Fibroblast of peridontal ligament (primary cell): ENCODE results near the gene PEDS1.
"Not testable (repeated sequence)": the region's sequence is repeated elsewhere in the genome, so short reads cannot be mapped to it uniquely, and the experiment has no call there.

ENCODE experiments used
- DNase-seq: peaks from one replicate; pipeline ENCODE4 v3.0.0-alpha.2; 2010; ENCODE audit errors: extremely low read depth

The PEDS1 gene

DNA sequence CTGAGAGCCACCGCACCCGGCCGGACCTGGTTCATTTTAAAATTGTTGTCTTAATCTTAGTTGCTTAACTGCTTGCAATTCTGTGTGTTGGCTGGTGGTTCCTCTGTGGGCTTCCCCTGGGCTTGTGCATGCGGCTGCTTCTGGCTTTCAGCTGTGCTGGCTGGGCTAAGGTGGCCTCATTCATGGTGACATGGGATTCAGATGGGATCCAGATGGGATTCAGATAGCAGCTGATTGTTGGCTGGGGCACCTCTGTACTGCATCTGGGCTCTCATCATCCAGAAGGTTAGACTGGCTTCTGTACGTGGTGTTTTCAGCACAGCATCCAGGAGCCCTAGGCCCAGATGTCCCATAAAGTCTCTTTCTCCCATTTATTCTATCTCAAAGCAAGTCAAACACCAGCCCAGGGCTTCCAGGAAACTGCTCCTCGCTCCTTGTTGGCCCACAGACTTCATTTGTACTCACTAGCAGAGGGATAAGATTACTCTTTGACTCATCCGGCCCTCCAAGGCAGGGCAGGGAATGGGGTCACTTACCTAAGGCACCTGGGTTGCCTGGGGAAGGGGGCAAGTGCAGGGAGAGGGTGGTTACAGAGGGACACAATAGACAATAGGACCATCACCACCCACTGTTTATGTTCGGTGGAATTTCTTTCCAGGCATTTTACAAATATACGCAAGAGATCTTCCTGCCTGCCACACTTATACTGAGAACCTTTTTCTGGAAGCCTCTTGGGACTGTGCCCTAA lies 10.2 kb upstream of the PEDS1 start:
- peak; percentile 55 for DNase-seq

DNA sequence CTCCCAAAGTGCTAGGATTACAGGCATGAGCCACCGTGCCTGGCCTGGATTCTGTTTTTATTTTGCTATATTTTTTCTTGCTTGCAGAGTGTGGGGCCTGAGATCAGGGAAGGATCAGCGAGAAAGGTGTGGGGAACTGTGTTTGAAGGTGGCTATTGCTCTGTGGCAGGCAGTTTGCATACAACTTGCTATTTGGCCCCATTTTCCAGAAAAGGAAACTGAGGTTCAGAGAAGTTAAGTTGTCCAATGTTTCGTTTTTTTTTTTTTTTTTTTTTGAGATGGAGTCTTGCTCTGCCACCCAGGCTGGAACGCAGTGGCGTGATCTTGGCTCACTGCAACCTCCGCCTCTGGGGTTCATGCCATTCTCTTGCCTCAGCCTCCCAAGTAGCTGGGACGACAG lies 8.0 kb upstream of the PEDS1 start:
- DNase-seq: not testable (repeated sequence)

DNA sequence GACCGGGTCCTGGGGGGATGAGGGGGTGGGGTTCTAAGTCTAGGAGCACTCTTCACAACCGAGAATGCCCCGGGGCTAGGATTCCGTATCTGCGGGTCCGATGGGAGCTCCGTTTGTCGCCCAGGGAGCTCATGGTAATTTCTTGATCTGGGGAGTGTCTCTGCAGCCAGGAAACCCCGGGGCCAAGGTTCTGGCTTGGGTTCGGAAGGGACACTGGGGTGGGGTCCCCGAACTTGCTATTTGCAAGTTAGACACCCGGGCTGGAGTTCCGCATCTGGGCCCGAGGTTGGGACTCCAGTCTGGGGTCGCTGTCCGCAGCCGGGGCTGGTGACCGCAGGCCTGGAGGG lies 397 bp downstream of the PEDS1 start:
- no peak for DNase-seq

DNA sequence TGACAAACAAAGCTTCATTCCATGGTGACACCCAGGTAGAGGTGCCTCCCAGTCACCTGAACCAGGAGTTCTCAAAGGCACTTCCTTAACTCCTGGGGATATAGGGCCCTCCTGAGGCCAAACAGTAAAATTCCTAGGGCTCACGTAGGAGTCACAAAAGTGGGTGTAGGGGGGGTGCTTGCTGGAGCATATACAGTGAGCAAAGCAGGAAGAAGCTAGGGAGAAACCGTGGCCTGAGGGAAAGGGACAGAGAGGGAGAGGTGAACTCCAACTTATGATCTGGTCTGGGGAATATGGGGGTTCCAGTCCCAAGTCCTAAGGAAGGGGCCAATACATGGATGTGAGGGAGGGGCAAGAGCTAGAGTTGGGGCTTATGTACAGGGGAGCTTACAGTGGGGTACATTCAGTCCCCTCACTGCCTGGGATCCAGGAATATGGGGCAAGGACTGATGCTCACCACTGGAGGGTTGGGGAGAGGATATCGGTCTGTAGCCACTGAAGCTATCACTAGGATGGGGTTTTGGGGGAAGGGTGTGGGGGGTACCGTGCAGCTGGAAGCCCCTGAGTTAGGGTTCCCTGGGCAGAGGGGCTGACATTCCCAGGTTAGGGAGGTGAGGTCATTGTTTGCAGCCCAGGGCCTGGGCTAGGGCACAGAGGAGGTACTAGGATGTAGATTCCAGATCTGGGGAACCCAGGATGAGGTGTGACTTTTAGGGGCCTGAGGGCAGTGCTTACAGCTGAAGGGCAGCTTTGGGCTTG lies 950 bp downstream of the PEDS1 start:
- DNase-seq: no peak

DNA sequence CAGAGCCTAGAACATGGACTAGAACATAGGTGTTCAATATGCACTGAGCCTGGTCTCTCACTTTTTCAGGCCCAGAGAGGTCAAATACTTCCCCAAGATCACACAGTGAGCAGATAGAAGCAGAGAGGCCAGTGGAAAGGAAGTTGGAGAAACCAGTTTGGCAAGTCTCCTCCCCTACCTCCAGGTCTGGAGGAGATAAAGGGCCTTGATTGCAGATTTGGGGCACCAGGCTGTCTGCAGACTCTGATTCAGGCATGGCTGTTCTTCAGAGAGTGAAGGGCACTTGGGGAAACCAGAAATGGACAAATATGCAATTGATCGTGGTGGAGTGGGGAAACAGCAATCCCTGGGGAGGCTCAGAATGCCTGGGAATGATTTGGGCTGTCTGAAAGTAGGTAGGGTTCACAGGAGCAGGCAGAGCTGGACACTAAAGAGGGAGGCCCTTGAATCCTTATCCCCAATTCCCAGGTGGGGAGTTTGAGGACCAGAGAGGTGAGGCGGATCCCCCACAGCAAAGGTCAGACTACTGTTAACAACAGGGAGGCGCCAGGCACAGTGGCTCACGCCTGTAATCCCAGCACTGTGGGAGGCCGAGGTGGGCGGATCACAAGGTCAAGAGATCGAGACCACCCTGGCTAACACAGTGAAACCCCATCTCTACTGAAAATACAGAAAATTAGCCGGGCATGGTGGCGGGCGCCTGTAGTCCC lies 2.3 kb downstream of the PEDS1 start:
- DNase-seq: peak; percentile 72

DNA sequence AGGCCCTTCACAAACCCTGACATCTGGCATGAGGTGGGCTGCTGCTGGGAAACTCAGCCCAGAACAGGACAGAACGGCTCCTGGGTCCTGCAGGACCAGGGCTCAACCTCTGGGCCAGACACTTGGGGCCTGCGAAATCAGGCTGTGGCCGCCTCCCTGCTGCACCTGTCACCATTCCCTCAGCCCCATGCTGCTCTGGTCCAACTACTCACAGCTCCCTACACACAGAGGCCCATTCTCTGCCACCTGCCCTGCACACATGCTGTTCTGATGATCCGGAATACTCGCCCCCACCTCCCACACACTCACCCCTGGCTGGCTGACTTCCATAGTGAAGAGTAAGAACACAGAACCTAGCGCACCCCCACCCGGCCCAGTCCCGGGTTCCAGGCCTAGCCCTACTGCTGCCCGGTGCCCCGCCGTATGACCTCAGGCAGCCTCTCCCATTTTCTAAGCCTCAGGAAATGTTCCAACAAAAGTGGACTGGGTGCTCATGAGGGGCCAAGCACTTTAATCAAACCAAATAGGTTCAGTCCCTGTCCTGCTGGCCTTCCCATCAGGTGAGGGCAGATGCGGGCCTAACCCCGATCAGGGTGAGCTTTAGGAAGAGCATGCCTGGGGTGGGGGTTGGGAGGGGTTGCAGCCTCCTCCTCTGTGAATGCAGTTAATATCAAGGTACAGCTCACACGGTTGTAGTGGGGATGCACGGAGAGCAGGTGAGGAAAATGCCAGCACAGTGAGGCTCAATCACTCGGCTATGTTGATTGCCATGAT lies 3.9 kb downstream of the PEDS1 start:
- no peak for DNase-seq

DNA sequence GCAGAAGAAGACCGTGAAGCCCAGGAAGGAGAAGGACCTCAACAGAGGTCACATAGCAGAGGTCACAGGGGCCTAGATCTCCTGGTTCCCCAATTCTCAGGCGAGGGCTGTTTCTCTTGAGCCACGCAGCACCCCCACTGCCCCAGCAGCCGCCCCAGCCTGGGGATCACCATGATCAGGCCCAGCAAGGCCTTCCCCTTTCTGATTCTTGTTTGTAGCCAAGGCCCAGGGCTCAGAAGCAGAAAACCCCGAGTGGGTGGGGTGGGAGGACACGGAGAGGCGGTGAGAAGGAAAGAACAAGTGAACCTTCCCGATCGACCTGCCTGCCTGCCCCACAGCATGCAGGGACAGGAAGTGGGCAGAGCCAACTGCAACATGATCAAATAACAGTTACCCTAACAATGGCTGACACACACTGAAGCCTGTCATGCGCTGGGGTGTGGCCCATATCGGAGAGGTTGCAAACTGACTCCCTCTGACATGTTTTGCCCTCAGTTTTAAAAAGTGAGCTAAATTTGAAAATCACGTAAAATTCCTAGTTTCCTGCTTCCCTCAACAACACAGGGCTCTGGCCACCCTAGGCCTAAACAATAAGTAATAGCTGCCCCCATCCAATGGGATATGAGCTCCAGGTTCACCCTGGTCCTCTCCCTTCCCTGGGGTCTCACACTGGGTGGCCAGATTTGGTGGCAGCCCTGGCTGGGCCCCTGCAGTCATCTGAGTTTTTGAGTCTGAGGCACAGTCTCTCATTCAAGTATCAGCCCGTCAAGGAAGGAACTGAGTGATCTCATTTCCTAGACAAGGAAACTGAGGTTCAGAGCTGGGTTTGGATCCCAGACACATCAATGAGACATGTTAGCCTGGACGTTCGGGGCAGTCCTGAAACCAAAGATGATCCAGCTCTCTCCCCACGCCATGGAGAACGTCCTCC lies 6.5 kb downstream of the PEDS1 start:
- peak; percentile 24 for DNase-seq

DNA sequence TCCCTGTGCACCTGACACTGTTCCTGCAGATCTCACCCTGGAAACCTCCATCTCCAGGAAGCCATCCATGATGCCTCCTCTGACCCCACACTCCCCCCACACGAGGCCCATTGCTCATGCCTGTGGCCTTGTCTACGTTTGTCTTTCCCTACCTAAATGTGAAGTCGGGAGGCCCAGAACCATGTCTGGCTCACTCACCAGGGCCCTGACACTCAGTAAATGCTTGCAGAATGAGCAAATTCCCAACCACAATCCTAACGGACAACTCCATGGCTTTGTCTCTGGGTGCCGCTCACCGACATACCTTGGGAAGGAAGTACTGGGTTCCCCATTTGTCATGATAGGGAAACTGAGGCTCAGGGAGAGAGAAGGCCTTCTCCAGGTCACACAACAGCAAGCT lies 7.3 kb downstream of the PEDS1 start:
- DNase-seq: no peak

DNA sequence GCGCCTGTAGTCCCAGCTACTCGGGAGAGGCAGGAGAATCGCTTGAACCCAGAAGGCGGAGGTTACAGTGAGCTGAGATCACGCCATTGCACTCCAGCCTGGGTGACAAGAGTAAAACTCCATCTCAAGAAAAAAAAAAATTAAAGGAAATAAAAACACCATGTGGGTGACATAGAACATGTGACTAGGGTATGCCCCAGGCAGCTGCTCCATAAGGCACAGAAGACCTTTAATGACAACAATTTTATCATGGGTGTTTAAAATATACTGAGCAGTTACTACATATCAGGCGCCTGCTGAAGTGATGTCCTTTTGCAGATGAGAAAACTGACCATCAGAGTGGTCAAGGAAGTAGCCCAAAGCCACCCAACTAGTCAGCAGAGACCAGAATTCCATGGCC lies 8.0 kb downstream of the PEDS1 start:
- DNase-seq: no peak

DNA sequence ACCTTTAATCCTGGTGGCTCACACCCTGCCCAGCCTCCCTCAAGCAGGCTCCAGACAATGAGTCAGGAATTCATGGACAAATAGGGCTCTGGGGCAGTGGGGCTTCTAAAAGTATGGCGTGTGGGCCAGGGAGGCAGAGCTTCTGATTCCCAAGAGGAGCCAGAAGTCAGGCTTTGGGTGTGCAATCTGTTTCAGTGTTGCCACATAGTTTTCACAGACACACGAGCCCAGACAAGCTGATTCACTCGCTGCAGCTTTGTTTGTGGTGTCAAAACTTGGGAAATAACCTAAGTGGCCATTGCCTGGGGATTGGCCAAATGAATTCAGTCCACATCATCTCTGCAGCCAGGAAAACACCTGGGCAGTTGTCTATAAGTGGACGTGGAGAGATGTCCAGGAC lies 9.2 kb downstream of the PEDS1 start:
- DNase-seq: peak; percentile 99

DNA sequence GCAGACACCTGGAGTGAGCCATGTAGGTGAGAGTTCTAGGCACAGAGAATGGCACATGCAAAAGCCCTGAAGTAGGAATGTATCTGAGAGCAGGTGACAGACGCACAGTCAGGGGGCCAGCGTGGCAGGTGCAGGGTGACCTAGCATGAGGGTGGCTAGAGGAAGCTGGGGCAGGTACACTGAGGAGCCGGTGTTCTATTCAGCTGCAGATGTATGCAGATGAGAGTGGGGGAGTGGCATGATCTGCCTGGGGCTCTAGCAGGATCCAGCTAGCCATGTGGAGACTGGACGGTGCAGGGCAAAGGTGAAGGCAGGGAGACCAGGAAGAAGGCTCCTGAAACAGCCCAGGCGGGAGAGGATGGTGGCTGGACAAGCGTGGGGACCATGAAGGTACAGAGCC lies 10.7 kb downstream of the PEDS1 start:
- DNase-seq: no peak

DNA sequence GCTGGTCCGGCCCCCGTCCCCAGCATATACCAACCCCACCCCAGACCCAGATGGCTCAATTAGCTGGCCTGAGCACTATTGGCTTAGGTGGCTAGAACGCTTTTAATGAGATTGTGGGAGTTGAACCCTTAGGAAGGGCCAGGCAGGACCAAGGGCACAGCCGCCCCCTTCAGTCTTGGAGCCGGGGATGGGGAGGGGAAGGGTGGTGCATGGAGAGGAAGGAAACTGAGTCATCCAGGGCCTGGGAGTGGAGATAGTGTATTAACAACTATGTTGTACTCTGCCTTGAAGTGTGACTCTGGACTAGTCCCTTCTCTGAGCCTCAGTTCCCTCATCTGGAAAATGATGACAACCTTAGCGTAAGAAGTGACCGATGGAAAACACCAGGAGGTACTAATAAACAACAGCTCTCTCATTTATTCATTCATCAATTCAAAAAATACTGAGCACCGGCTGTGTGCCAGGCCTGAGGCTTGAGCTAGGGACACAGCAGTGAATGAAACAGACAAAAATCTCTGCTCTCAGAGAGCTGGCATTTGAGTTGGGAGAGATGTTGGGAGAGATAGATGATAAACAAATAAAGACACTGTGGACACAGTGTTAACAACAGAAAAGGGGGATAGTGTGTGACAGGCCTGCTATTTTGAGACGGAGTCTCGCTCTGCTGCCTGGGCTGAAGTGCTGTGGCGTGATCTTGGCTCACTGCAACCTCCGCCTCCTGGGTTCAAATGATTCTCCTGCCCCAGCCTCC lies 11.5 kb downstream of the PEDS1 start:
- DNase-seq: no peak

DNA sequence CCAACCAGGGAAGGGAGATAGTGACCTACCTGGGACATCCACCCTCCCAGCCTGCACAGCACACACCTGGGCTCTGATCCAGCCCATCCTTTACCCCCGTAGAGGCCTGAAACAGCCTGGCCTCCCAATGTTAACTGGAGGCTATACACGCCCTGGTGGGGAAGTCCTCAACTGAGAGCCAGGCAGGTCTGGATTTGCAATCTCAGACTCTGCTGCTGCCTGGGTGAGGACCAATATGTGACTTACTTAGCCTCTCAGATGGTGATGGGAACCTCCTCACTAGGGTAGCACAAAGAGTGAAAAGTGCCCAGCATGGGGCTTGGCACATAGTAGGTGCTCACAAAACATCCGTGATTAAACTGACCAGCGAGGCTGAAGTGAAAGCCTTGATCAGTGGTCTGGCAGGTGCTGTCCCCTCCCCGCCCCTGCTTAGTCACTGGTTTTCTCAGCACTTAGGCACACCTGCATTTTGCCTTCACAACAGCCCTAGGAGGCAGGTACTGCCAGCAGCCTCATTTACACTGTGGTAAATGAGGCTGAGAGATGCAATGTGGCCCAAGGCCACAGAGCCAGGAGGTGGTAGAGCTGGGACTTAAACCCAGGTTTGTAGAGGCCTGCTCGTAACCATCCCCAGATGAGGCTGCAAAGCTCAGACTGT lies 12.4 kb downstream of the PEDS1 start:
- DNase-seq: no peak

DNA sequence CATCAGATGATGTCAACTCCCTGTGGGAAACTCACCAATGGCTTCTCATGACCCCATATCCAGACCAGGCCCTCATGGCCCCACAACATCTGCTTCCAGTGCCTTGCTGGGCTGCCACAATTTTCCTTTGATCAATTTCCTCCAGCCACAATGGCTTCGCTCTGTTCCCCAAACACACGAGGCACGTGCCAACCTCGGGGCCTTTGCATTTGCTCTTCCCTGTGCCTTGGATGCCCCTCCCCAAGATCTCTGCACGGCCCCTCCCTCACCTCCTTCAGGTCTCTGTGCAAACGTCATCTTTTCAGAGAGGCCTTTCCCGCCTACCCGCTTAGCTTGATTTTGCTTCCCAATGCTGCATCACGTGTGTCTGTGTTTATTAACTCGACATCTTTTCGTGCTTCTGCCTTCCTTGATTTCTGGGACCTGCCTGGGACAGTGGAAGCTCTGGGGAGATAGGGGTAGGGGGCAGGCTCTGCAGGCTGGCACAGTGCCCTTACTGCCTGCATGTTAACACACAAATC lies 13.1 kb downstream of the PEDS1 start:
- no peak for DNase-seq

DNA sequence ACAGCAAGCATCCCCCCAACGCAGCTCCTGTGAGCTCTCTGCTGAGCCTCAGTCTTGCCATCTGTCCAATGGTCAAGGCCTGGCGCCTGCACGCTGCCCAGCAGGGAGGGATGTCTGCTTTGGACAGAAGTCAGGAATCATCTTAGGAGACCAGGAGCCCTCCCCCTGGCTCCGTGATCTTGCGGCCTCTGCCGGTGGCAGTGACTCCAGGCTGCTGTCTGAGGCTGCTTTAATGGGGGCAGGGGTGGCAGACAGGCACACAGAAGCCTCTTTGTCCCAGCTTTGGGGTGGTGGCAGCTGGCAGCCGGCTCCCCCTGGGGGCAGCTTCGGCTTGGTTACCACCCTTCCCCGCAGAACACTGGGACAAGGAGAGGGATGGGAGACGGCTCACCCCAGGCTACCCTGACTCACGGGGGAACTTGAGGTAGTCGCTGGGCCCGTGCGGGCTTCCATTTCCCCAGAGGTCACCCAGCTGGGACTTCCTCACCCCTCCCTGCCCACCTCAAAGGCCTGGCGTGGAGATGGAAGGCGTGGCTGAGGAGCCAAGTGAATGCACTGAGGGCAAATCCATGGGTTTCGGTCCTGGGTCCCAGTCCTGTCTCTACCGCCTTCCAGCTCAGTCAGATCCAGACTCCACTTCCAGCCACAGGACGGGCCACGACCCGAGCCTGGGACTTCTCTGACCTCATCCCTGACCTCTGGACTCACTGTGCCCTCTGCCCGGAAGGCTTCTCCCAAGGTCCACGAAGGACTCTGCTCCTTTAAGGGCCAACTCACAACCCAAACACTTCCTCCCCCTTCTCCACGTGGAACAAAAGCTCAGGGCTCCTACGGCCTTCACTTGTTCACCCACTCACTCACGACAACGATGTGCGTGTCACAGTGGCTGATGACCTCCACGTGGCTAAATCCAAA lies 14.8 kb downstream of the PEDS1 start:
- DNase-seq: no peak

DNA sequence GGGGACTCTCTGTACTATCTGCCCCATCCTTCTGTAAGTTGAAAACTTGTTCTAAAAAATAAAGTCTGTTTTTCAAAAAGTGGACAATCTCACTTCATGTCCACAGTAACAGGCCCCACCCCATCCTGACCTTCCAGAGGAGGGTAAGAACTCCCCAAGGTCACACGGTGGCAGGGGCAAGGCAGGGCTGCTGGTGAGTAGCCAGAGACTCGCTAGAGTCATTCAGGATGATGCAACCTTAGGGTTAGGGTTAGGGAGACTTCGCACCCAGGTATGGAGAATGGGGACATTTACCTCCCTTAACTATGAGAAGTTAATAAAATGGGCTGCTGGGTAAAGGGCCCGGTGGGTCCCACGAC lies 15.4 kb downstream of the PEDS1 start:
- DNase-seq: no peak

DNA sequence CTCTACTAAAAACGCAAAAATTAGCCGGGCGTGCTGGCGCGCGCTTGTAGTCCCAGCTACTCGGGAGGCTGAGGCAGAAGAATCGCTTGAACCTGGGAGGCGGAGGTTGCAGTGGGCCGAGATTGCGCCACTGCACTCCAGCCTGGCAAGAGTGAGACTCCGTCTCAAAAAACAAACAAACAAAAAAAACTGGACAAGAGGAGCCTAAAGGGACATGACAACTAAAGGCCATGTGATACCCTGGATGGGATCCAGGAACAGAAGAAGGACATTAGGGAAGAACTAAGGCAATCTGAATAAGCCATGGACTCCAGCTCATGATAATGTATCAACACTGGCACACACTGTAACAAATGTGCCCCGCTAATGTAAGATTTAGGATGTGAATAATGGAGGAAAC lies 15.8 kb downstream of the PEDS1 start:
- DNase-seq: not testable (repeated sequence)

DNA sequence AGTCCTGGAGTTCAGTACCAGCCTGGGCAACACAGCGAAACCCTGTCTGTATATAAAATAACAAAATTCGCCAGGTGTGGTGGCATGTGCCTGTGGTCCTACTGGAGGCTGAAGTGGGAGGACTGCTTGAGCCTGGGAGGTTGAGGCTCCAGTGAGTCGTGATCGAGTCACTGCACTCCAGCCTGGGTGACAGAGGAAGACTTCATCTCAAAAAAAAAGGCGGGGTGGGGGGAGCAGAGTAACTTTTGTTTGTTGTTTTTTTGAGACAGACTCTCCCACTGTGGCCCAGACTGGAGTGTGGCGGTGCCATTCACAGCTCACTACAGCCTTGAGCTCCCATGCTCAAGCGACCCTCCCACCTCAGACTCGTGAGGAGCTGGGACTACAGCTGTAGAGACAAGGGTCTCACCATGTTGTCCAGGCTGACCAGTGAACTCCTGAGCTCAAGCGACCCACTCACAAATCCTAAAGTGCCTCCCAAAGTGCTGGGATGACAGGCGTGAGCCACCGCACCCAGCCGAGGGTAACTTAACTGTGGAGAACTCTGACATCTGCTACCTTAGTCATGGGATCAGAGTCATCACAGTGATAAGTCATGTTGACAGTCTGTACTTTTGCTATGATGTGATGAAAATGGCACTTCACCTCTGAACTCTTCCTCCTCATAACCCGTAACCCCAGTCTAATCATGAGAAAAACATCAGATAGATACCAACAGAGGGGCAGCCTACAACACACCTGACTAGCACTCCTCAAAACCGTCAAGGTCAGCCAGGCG lies 16.5 kb downstream of the PEDS1 start:
- DNase-seq: no peak
